IPS-18a (cell line): ENCODE measurements around the gene NR0B1.

Experiments used
- H3K27ac ChIP-seq: one replicate; pipeline ENCODE4 v1.5.1; 2013; ENCODE audit warnings: low read length
- H3K27me3 ChIP-seq: one replicate; pipeline ENCODE4 v1.6.1; 2013; ENCODE audit warnings: mild to moderate bottlenecking, low read length; ENCODE audit not compliant: control insufficient read depth, insufficient read depth
- H3K36me3 ChIP-seq: one replicate; pipeline ENCODE4 v1.6.1; 2013; ENCODE audit warnings: low read depth, low read length; ENCODE audit not compliant: control insufficient read depth
- H3K4me1 ChIP-seq: one replicate; pipeline ENCODE4 v1.6.1; 2013; ENCODE audit warnings: low read depth, low read length; ENCODE audit not compliant: control insufficient read depth
- H3K4me3 ChIP-seq: one replicate; pipeline ENCODE4 v1.5.1; 2013; ENCODE audit warnings: low read length
- H3K9ac ChIP-seq: one replicate; pipeline ENCODE4 v1.6.1; 2013; ENCODE audit warnings: mild to moderate bottlenecking, low read length, moderate library complexity
- H3K9me3 ChIP-seq: one replicate; pipeline ENCODE4 v1.6.1; 2013; ENCODE audit warnings: low read depth, low read length; ENCODE audit not compliant: control insufficient read depth

Gene NR0B1

GRCh38 chrX:30262763-30263162, 46.4 kb downstream of the NR0B1 start:
- Histone ChIP-seq H3K27me3 (no peaks in the 10 kb centered on the region), H3K4me1 (no peaks in the 10 kb centered on the region), H3K9ac (no peak overlapping the region), H3K9me3 (peaks cover 12% of the 10 kb centered on the region), H3K36me3 (no peaks in the 10 kb centered on the region), H3K4me3 (no peak overlapping the region), H3K27ac (no peak overlapping the region)

- no peak overlapping the region for H3K4me3 ChIP-seq
- H3K9me3 ChIP-seq = peaks cover 23% of the 10 kb centered on the region
- no peaks in the 10 kb centered on the region for H3K36me3 ChIP-seq
- H3K27ac ChIP-seq = no peak overlapping the region
- no peaks in the 10 kb centered on the region for H3K4me1 ChIP-seq
- H3K27me3 ChIP-seq = no peaks in the 10 kb centered on the region
- H3K9ac ChIP-seq = no peak overlapping the region
Observed at GRCh38 chrX:30261012-30261411, 48.2 kb downstream of the NR0B1 start.

- H3K9ac ChIP-seq = no peak overlapping the region
- H3K4me3 ChIP-seq = no peak overlapping the region
- H3K27ac ChIP-seq = no peak overlapping the region
- H3K9me3 ChIP-seq = peaks cover 26% of the 10 kb centered on the region
- H3K4me1 ChIP-seq = no peaks in the 10 kb centered on the region
- no peaks in the 10 kb centered on the region for H3K36me3 ChIP-seq
- H3K27me3 ChIP-seq = no peaks in the 10 kb centered on the region
Observed at GRCh38 chrX:30259927-30260326, 49.3 kb downstream of the NR0B1 start.
